Measurements from ENCODE around the gene ARL8B. TPM values are rescaled to one million over a fixed set of nuclear protein-coding genes. Genes with fewer than 3 reads are reported as not detected.

The ARL8B gene
- total RNA-seq, 1 experiment from 2014 or later: 29.0 TPM

GRCh38 chr3:5103743-5104142 is 18.3 kb upstream of the ARL8B start:
- H3K4me1 Mint-ChIP-seq: peaks cover 5 to 16% of the 10 kb centered on the region in 2 experiments; a peak in 2 of 4 replicates
- Histone ChIP-seq H3K27ac (ENCODE audit: insufficient read length, low read depth, low read length) (no peak overlapping the region), H2BK15ac (ENCODE audit: low read depth, low read length) (no peak overlapping the region), H3K4me1 (ENCODE audit: insufficient read depth, low read length) (no peaks in the 10 kb centered on the region), H3K9ac (ENCODE audit: extremely low read depth, insufficient read length, low read length) (no peak overlapping the region), H3K4ac (ENCODE audit: low read depth, low read length) (no peak overlapping the region), H4K5ac (ENCODE audit: insufficient read length, low read depth, low read length) (no peak overlapping the region), H3K9me3 (ENCODE audit: control insufficient read depth, low read depth, low read length) (no peaks in the 10 kb centered on the region), H3K23ac (ENCODE audit: insufficient read length, low read depth, low read length) (no peak overlapping the region), H2BK120ac (ENCODE audit: low read depth, low read length, poor library complexity, severe bottlenecking) (no peak overlapping the region), H4K20me1 (ENCODE audit: control insufficient read depth, insufficient read depth, insufficient read length) (no peaks in the 10 kb centered on the region), H3K56ac (ENCODE audit: insufficient read length, low read depth, low read length) (no peak overlapping the region), H3T11ph (ENCODE audit: low read length) (no peak overlapping the region), H2AK5ac (ENCODE audit: insufficient read length, low read length) (no peak overlapping the region), H2BK20ac (ENCODE audit: low read depth, low read length, poor library complexity, severe bottlenecking) (no peak overlapping the region), H4K91ac (ENCODE audit: insufficient read length, low read depth, low read length) (no peak overlapping the region), H2AFZ (ENCODE audit: low read length) (no peak overlapping the region), H3K23me2 (ENCODE audit: insufficient read length, low read depth, low read length, poor library complexity, severe bottlenecking) (no peaks in the 10 kb centered on the region), H2BK5ac (ENCODE audit: insufficient read length, low read length) (no peak overlapping the region), H3K18ac (ENCODE audit: insufficient read length, low read depth, low read length) (no peak overlapping the region), H3K27me3 (ENCODE audit: insufficient read depth, low read length) (no peaks in the 10 kb centered on the region), H3K4me2 (ENCODE audit: insufficient read depth, insufficient read length, low read length) (no peak overlapping the region), H3K79me1 (ENCODE audit: insufficient read depth, low read depth, low read length, poor library complexity, severe bottlenecking) (no peaks in the 10 kb centered on the region), H3K79me2 (ENCODE audit: insufficient read depth, low read length) (no peaks in the 10 kb centered on the region), H4K8ac (replicated peaks; ENCODE audit: insufficient read length, low read depth, low read length) (no peak overlapping the region), H2BK12ac (ENCODE audit: insufficient read length, low read depth, low read length) (no peak overlapping the region), H3K14ac (ENCODE audit: insufficient read depth, low read length) (no peak overlapping the region)
- no peak for DNase-seq
- H3K9me3 Mint-ChIP-seq: no peaks in the 10 kb centered on the region
- H3K36me3 Mint-ChIP-seq (ENCODE audit: insufficient read depth in 1 of 3, low read depth in 3 of 3): no peaks in the 10 kb centered on the region
- no peak overlapping the region for H3K4me3 Mint-ChIP-seq
- TF ChIP-seq CTCF (conservative IDR thresholded peaks at IDR 0.05): no peak
- H3K27me3 Mint-ChIP-seq (ENCODE audit: low read depth): peaks cover 3% of the 10 kb centered on the region
- no CpG with 5 or more reads among the region's 3 CpGs for WGBS (ENCODE audit: extremely low coverage, insufficient read length, low lambda C conversion rate)
- no peak overlapping the region for H3K27ac Mint-ChIP-seq
